GM12878 (cell line): ENCODE results near the gene TMEM45B. TPM values are rescaled to one million over a fixed set of nuclear protein-coding genes. Genes with fewer than 3 reads are reported as not detected.

Experiments used
- NR2F1 ChIP-seq: fragments of 450-650 bp; conservative IDR thresholded peaks from 2 replicates; pipeline ENCODE4 v1.6.1; 2017; ENCODE audit warnings: mild to moderate bottlenecking
- RB1 ChIP-seq: fragments of 450-650 bp; formaldehyde crosslinking; IDR thresholded peaks from 2 replicates; pipeline ENCODE4 v1.6.1; 2017; ENCODE audit warnings: mild to moderate bottlenecking, borderline replicate concordance
- polyA plus RNA-seq, 11 experiments: library from polyadenylated mRNA; depleted of rRNA in 4 of 11; unstranded in 6 of 11; stranded (reverse) in 5 of 11; fragments of >200 nt; fragmentation: Nextera tagmentation in 4 of 11; fragmentation: Illumina TruSeq in 1 of 11; extraction: Ambion mirVana in 4 of 11; extraction: Trizol in 1 of 11; gene quantifications; 1 replicate in 1 of 11; 2 replicates in 10 of 11; pipeline versions ENCODE4 v1.2.1 to v1.2.3, GENCODE V29; 2011 to 2016; ENCODE audit warnings: inconsistent platforms in 2 of 11, missing spikeins in 2 of 11, low read depth in 1 of 11
- total RNA-seq, 4 experiments: library from RNA; depleted of rRNA in 3 of 4; stranded (reverse); fragments of >200 nt in 3 of 4; fragmentation: Illumina TruSeq in 1 of 4; extraction: Trizol in 1 of 4; gene quantifications; 2 replicates each; pipeline versions ENCODE4 v1.2.1 to v1.2.3, GENCODE V29; 2013 to 2021
- TF ChIP-seq, protein P1 (sequence below): fragments of 450-650 bp; formaldehyde crosslinking; IDR thresholded peaks from 2 replicates; pipeline ENCODE4 v1.4.0; 2022; ENCODE audit warnings: mild to moderate bottlenecking, moderate library complexity
- TF ChIP-seq, protein P2 (sequence below): fragments of 450-650 bp; formaldehyde crosslinking; IDR thresholded peaks from 2 replicates; pipeline ENCODE4 v1.4.0; 2020; ENCODE audit warnings: mild to moderate bottlenecking, moderate library complexity
- TF ChIP-seq, protein P3 (sequence below): IDR thresholded peaks from 2 replicates; pipeline ENCODE4 v1.6.1; 2011; ENCODE audit warnings: borderline replicate concordance, low read depth, mild to moderate bottlenecking, moderate library complexity, low read length; ENCODE audit not compliant: insufficient read depth, poor library complexity, severe bottlenecking
- TF ChIP-seq, protein P4 (sequence below): fragments of 450-650 bp; IDR thresholded peaks from 2 replicates; pipeline ENCODE4 v1.6.1; 2016; ENCODE audit warnings: mild to moderate bottlenecking, moderate library complexity, borderline replicate concordance

Gene TMEM45B
- total and polyA plus RNA-seq, 10 of the 15 experiments (the other 5 are each of a cell fraction or from before 2014, with no cell fraction given), result 0.05 to 0.13 TPM; not detected in 8

DNA sequence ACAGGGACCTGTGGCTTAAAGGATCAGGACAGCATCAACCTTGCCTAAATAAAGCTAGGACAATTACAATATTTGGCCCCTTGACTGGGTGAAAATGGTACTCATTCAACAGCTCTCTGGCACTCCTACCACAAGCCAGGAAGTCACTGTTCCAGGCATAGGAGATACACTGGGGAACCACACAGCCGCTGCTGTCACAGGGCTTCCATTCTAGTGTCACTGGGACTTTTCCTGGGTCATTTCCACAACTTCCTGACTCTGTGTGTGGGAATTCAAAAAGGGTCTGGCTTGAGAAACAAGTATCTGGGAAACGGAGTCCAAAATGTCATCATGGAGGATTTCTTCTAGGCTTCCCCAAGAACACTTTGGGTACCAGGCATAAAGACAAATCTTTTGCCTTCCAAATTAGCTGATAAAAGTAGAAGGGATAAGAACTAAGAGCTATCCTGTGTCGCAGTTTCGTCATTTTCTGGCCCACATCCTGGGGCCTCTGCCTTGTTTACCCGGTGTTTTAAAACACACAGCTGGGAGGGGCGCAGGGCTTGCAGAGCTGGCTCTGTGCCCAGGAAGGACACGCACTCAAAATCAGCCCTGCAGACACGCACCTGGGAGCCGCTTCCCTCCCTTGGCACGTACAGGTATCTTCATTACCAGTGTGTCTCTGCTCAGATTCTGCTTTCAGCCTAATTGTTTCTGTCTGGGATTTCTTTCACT is 38.0 kb downstream of the TMEM45B start (continued):
- TF ChIP-seq, protein P1, sequence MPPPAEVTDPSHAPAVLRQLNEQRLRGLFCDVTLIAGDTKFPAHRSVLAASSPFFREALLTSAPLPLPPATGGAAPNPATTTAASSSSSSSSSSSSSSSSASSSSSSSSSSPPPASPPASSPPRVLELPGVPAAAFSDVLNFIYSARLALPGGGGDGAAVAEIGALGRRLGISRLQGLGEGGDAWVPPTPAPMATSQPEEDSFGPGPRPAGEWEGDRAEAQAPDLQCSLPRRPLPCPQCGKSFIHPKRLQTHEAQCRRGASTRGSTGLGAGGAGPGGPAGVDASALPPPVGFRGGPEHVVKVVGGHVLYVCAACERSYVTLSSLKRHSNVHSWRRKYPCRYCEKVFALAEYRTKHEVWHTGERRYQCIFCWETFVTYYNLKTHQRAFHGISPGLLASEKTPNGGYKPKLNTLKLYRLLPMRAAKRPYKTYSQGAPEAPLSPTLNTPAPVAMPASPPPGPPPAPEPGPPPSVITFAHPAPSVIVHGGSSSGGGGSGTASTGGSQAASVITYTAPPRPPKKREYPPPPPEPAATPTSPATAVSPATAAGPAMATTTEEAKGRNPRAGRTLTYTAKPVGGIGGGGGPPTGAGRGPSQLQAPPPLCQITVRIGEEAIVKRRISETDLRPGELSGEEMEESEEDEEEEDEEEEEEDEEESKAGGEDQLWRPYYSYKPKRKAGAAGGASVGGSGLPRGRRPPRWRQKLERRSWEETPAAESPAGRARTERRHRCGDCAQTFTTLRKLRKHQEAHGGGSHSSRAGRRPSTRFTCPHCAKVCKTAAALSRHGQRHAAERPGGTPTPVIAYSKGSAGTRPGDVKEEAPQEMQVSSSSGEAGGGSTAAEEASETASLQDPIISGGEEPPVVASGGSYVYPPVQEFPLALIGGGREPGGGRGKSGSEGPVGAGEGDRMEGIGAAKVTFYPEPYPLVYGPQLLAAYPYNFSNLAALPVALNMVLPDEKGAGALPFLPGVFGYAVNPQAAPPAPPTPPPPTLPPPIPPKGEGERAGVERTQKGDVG (CRISPR knock-in tag), result no peak
- TF ChIP-seq, protein P2, sequence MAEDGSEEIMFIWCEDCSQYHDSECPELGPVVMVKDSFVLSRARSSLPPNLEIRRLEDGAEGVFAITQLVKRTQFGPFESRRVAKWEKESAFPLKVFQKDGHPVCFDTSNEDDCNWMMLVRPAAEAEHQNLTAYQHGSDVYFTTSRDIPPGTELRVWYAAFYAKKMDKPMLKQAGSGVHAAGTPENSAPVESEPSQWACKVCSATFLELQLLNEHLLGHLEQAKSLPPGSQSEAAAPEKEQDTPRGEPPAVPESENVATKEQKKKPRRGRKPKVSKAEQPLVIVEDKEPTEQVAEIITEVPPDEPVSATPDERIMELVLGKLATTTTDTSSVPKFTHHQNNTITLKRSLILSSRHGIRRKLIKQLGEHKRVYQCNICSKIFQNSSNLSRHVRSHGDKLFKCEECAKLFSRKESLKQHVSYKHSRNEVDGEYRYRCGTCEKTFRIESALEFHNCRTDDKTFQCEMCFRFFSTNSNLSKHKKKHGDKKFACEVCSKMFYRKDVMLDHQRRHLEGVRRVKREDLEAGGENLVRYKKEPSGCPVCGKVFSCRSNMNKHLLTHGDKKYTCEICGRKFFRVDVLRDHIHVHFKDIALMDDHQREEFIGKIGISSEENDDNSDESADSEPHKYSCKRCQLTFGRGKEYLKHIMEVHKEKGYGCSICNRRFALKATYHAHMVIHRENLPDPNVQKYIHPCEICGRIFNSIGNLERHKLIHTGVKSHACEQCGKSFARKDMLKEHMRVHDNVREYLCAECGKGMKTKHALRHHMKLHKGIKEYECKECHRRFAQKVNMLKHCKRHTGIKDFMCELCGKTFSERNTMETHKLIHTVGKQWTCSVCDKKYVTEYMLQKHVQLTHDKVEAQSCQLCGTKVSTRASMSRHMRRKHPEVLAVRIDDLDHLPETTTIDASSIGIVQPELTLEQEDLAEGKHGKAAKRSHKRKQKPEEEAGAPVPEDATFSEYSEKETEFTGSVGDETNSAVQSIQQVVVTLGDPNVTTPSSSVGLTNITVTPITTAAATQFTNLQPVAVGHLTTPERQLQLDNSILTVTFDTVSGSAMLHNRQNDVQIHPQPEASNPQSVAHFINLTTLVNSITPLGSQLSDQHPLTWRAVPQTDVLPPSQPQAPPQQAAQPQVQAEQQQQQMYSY (CRISPR knock-in tag), result no peak
- no peak for TF ChIP-seq NR2F1
- TF ChIP-seq, protein P3, sequence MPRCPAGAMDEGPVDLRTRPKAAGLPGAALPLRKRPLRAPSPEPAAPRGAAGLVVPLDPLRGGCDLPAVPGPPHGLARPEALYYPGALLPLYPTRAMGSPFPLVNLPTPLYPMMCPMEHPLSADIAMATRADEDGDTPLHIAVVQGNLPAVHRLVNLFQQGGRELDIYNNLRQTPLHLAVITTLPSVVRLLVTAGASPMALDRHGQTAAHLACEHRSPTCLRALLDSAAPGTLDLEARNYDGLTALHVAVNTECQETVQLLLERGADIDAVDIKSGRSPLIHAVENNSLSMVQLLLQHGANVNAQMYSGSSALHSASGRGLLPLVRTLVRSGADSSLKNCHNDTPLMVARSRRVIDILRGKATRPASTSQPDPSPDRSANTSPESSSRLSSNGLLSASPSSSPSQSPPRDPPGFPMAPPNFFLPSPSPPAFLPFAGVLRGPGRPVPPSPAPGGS, result no peak
- TF ChIP-seq RB1, result no peak
- TF ChIP-seq, protein P4, sequence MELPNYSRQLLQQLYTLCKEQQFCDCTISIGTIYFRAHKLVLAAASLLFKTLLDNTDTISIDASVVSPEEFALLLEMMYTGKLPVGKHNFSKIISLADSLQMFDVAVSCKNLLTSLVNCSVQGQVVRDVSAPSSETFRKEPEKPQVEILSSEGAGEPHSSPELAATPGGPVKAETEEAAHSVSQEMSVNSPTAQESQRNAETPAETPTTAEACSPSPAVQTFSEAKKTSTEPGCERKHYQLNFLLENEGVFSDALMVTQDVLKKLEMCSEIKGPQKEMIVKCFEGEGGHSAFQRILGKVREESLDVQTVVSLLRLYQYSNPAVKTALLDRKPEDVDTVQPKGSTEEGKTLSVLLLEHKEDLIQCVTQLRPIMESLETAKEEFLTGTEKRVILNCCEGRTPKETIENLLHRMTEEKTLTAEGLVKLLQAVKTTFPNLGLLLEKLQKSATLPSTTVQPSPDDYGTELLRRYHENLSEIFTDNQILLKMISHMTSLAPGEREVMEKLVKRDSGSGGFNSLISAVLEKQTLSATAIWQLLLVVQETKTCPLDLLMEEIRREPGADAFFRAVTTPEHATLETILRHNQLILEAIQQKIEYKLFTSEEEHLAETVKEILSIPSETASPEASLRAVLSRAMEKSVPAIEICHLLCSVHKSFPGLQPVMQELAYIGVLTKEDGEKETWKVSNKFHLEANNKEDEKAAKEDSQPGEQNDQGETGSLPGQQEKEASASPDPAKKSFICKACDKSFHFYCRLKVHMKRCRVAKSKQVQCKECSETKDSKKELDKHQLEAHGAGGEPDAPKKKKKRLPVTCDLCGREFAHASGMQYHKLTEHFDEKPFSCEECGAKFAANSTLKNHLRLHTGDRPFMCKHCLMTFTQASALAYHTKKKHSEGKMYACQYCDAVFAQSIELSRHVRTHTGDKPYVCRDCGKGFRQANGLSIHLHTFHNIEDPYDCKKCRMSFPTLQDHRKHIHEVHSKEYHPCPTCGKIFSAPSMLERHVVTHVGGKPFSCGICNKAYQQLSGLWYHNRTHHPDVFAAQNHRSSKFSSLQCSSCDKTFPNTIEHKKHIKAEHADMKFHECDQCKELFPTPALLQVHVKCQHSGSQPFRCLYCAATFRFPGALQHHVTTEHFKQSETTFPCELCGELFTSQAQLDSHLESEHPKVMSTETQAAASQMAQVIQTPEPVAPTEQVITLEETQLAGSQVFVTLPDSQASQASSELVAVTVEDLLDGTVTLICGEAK, result no peak
- TF ChIP-seq, all 136 proteins: peak for 0
